D721Med (cell line): ENCODE results near the gene DIAPH1.

Experiments used
- DNase-seq: peaks from one replicate; pipeline ENCODE4 v3.0.0; 2011; ENCODE audit warnings: low spot score; ENCODE audit not compliant: insufficient read length
- FAIRE-seq: peaks from 2 replicates; lab custom pipeline; 2011; peaks lifted over from hg19 to GRCh38; lab: Jason Lieb, UNC
- CTCF ChIP-seq: IDR thresholded peaks from 2 replicates; pipeline ENCODE4 v1.5.1; 2012; ENCODE audit warnings: mild to moderate bottlenecking, control low read depth; ENCODE audit not compliant: insufficient read depth; ENCODE audit errors: missing control alignments

Gene DIAPH1

DNA sequence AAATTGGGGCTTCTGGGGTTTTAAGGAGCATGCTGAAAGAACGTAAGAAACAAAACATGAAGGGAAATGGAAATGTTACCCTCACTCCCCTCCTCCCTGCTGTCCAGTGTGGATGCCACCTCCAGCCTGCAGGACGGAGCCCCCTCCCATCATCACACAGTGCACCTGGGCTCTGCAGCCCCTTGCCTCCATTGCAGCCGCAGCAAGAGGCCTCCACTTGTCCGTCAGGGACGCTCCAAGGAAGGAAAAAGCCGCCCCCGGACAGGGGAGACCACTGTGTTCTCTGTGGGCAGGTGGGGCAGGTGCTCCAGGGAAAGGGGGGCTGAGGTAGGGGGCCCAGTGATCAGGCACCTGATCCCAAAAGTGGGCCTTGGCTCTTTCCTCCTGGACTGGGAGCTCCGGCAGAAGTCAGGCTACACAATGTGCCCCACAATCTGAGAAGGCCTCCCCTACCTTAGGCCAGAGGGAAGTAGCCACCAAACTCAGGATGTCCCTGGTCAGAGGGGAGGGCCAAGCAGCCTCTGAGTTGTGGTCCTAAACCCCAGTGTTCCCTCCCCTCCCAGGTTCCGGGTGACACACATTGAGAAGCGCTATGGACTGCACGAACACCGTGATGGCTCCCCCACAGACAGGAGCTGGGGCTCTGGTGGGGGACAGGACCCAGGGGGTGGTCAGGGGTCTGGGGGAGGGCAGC, 20.7 kb upstream of the DIAPH1 start:
- DNase-seq (no peak), FAIRE-seq (no peak)
- TF ChIP-seq CTCF = no peak

DNA sequence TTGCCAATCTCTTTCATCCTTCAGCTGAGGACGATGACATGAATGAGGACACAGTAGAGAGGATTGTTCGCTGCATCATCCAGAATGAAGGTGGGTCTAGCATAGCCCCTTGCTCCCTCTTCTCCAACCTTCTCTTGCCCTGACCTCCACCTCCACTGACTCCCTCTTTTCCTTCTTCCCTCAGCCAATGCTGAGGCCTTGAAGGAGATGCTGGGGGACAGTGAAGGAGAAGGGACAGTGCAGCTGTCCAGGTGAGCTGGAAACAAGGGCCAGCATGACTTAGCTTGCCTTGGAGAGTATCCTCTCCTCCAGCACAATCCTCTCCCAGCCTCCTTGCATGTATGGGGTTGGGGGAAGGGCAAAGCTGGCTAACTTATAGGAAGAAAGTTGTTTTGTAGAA, 20.0 kb upstream of the DIAPH1 start:
- no peak for FAIRE-seq
- no peak for DNase-seq

GRCh38 chr5:141637767-141638419, 19.1 kb upstream of the DIAPH1 start:
- DNase-seq (no peak), FAIRE-seq (no peak)
- TF ChIP-seq CTCF = peak; percentile 36

More for the DNA sequence above, 20.0 kb upstream of the DIAPH1 start:
- no peak for TF ChIP-seq CTCF

GRCh38 chr5:141637123-141637766, 18.4 kb upstream of the DIAPH1 start:
- FAIRE-seq (no peak), DNase-seq (no peak)
- no peak for TF ChIP-seq CTCF

GRCh38 chr5:141636413-141637122, 17.8 kb upstream of the DIAPH1 start, which contains the start of the genes HDAC3 and RELL2:
Gene HDAC3, minus strand, starts transcription at chr5:141636849. Its CDS starts 59 bp downstream, at chr5:141636790.
Gene RELL2, plus strand, starts transcription at chr5:141636997. Its CDS starts 1,229 bp downstream, at chr5:141638226.
- FAIRE-seq = no peak
- peak; percentile 96 for DNase-seq
- no peak for TF ChIP-seq CTCF

GRCh38 chr5:141636106-141636412, 17.3 kb upstream of the DIAPH1 start:
- FAIRE-seq = no peak
- DNase-seq = no peak

More at GRCh38 chr5:141636106-141636412, 17.3 kb upstream of the DIAPH1 start:
- TF ChIP-seq CTCF = no peak
